ENCODE measurements around the gene PSMB10.
A peak's percentile ranks its signal among the peaks of the same experiment; 100 is the strongest.

Gene PSMB10

GRCh38 chr16:67964477-67965131 is 28.0 kb upstream of the PSMB10 start:
- no peak for DNase-seq

GRCh38 chr16:67963662-67964321 is 27.1 kb upstream of the PSMB10 start:
- DNase-seq, result peak in 1 of 58 donors; percentile 16

GRCh38 chr16:67963292-67963661 is 26.6 kb upstream of the PSMB10 start:
- peak in 9 of 58 donors; percentile 13 to 43 (median 33) for DNase-seq

GRCh38 chr16:67962135-67962534 is 25.5 kb upstream of the PSMB10 start:
- DNase-seq, result no peak

GRCh38 chr16:67961551-67961957 is 24.9 kb upstream of the PSMB10 start:
- peak in 1 of 58 donors; percentile 45 for DNase-seq

GRCh38 chr16:67959536-67960329 is 23.1 kb upstream of the PSMB10 start:
- DNase-seq, result no peak

GRCh38 chr16:67957622-67958021 is 21.0 kb upstream of the PSMB10 start:
- DNase-seq, result no peak

GRCh38 chr16:67954421-67955196 is 18.0 kb upstream of the PSMB10 start:
- DNase-seq, result no peak

- no peak for DNase-seq
Observed at GRCh38 chr16:67953641-67954375, 17.2 kb upstream of the PSMB10 start.

GRCh38 chr16:67951485-67951884 is 14.8 kb upstream of the PSMB10 start:
- DNase-seq, result peak in 56 of 58 donors; percentile 42 to 95 (median 83)

- DNase-seq, result no peak
Observed at GRCh38 chr16:67950335-67950843, 13.7 kb upstream of the PSMB10 start.

GRCh38 chr16:67949645-67950044 is 13.0 kb upstream of the PSMB10 start:
- no peak for DNase-seq

GRCh38 chr16:67948015-67948414 is 11.4 kb upstream of the PSMB10 start:
- no peak for DNase-seq

GRCh38 chr16:67946966-67947558 is 10.4 kb upstream of the PSMB10 start:
- DNase-seq, result no peak

GRCh38 chr16:67946128-67946569 is 9.5 kb upstream of the PSMB10 start:
- DNase-seq, result no peak

- DNase-seq, result no peak
Observed at GRCh38 chr16:67945392-67945933, 8.8 kb upstream of the PSMB10 start.

GRCh38 chr16:67944690-67945391 is 8.2 kb upstream of the PSMB10 start:
- no peak for DNase-seq

- peak in 55 of 58 donors; percentile 17 to 92 (median 76) for DNase-seq
Observed at GRCh38 chr16:67943619-67944504, 7.2 kb upstream of the PSMB10 start, which contains the start of gene LCAT. Gene LCAT, minus strand, starts transcription at chr16:67944120. Its CDS starts 19 bp downstream, at chr16:67944101.

All from anterior cingulate cortex (tissue), 58 donors.